UCSD-AML1 (cell line): ENCODE measurements around the gene MET.

Source experiments
- DNase-seq: peaks from one replicate; lab custom pipeline; 2025; ENCODE audit not compliant: unreplicated experiment; lab: John Stamatoyannopoulos, UW

Gene MET

GRCh38 chr7:116843378-116843777 lies 171.4 kb downstream of the MET start:
- peak; percentile 29 for DNase-seq
